ENCODE data around the gene DCST2. TPM values are rescaled to one million over a fixed set of nuclear protein-coding genes. Genes with fewer than 3 reads are reported as not detected.
A peak's percentile ranks its signal among the peaks of the same experiment; 100 is the strongest.
"Not testable (repeated sequence)": the region's sequence is repeated elsewhere in the genome, so short reads cannot be mapped to it uniquely, and the experiment has no call there.

The DCST2 gene
- total RNA-seq, 1 donor from 2014 or later = 0.30 TPM

- not testable (repeated sequence) for H3K9me3 Mint-ChIP-seq (ENCODE audit: low read depth); H3K36me3 Mint-ChIP-seq (ENCODE audit: low read depth); H3K27me3 Mint-ChIP-seq (ENCODE audit: low read depth); H3K4me3 Mint-ChIP-seq (ENCODE audit: unreplicated experiment)
- peak; percentile 15 for DNase-seq (ENCODE audit: low spot score)
- H3K4me1 Mint-ChIP-seq (ENCODE audit: low read depth) = peaks cover 21% of the 10 kb centered on the region
- peak; percentile 79 for TF ChIP-seq CTCF (IDR thresholded peaks at IDR 0.05)
- peak overlapping the region; percentile 34 for H3K27ac Mint-ChIP-seq (ENCODE audit: unreplicated experiment)
Measured at GRCh38 chr1:154995301-154995983, 38.1 kb downstream of the DCST2 start.

GRCh38 chr1:154994591-154994990 lies 39.0 kb downstream of the DCST2 start:
- DNase-seq (ENCODE audit: low spot score) = peak; percentile 25
- no peaks in the 10 kb centered on the region for H3K9me3 Mint-ChIP-seq (ENCODE audit: low read depth)
- TF ChIP-seq CTCF (IDR thresholded peaks at IDR 0.05) = no peak
- no peak overlapping the region for H3K4me3 Mint-ChIP-seq (ENCODE audit: unreplicated experiment)
- H3K27ac Mint-ChIP-seq (ENCODE audit: unreplicated experiment) = no peak overlapping the region
- H3K36me3 Mint-ChIP-seq (ENCODE audit: low read depth) = peaks cover 2% of the 10 kb centered on the region
- no peaks in the 10 kb centered on the region for H3K27me3 Mint-ChIP-seq (ENCODE audit: low read depth)
- H3K4me1 Mint-ChIP-seq (ENCODE audit: low read depth) = peaks cover 14% of the 10 kb centered on the region

GRCh38 chr1:154994269-154994587 lies 39.4 kb downstream of the DCST2 start:
- no peak for DNase-seq (ENCODE audit: low spot score)
- no peak overlapping the region for H3K4me3 Mint-ChIP-seq (ENCODE audit: unreplicated experiment)
- peaks cover 12% of the 10 kb centered on the region for H3K4me1 Mint-ChIP-seq (ENCODE audit: low read depth)
- no peak overlapping the region for H3K27ac Mint-ChIP-seq (ENCODE audit: unreplicated experiment)
- H3K27me3 Mint-ChIP-seq (ENCODE audit: low read depth) = no peaks in the 10 kb centered on the region
- peaks cover 2% of the 10 kb centered on the region for H3K36me3 Mint-ChIP-seq (ENCODE audit: low read depth)
- H3K9me3 Mint-ChIP-seq (ENCODE audit: low read depth) = no peaks in the 10 kb centered on the region
- no peak for TF ChIP-seq CTCF (IDR thresholded peaks at IDR 0.05)

- Mint-ChIP-seq H3K27ac (ENCODE audit: unreplicated experiment) (no peak within 1 kb of the TSS), H3K27me3 (ENCODE audit: low read depth) (no peaks in the 10 kb centered on the region), H3K4me3 (ENCODE audit: unreplicated experiment) (no peak within 1 kb of the TSS), H3K4me1 (ENCODE audit: low read depth) (peaks cover 7% of the 10 kb centered on the region), H3K36me3 (ENCODE audit: low read depth) (peaks cover 5% of the 10 kb centered on the region), H3K9me3 (ENCODE audit: low read depth) (no peaks in the 10 kb centered on the region)
- no peak for TF ChIP-seq CTCF (IDR thresholded peaks at IDR 0.05)
- peak; percentile 50 for DNase-seq (ENCODE audit: low spot score)
Measured at GRCh38 chr1:154993572-154994268, 39.9 kb downstream of the DCST2 start, which contains the start of gene LENEP. LENEP (plus strand) TSS chr1:154993586; CDS start chr1:154993608, 22 bp downstream.

- peak; percentile 50 for TF ChIP-seq CTCF (IDR thresholded peaks at IDR 0.05)
- H3K27me3 Mint-ChIP-seq (ENCODE audit: low read depth) = no peaks in the 10 kb centered on the region
- H3K9me3 Mint-ChIP-seq (ENCODE audit: low read depth) = no peaks in the 10 kb centered on the region
- H3K27ac Mint-ChIP-seq (ENCODE audit: unreplicated experiment) = no peak overlapping the region
- DNase-seq (ENCODE audit: low spot score) = peak; percentile 59
- peaks cover 6% of the 10 kb centered on the region for H3K4me1 Mint-ChIP-seq (ENCODE audit: low read depth)
- peaks cover 7% of the 10 kb centered on the region for H3K36me3 Mint-ChIP-seq (ENCODE audit: low read depth)
- H3K4me3 Mint-ChIP-seq (ENCODE audit: unreplicated experiment) = no peak overlapping the region
Measured at GRCh38 chr1:154992721-154993571, 40.6 kb downstream of the DCST2 start.

Measured in chondrocyte (in vitro differentiated cells).